ENCODE measurements around the gene COQ10A. TPM values are rescaled to one million over a fixed set of nuclear protein-coding genes. Genes with fewer than 3 reads are reported as not detected.
A peak's percentile ranks its signal among the peaks of the same experiment; 100 is the strongest.

Gene COQ10A
- total and polyA plus RNA-seq, 2 of the 13 experiments (the other 11 are each of a cell fraction or from before 2014, with no cell fraction given): 21.0 to 37.3 TPM

- TF ChIP-seq, protein P1, sequence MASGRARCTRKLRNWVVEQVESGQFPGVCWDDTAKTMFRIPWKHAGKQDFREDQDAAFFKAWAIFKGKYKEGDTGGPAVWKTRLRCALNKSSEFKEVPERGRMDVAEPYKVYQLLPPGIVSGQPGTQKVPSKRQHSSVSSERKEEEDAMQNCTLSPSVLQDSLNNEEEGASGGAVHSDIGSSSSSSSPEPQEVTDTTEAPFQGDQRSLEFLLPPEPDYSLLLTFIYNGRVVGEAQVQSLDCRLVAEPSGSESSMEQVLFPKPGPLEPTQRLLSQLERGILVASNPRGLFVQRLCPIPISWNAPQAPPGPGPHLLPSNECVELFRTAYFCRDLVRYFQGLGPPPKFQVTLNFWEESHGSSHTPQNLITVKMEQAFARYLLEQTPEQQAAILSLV (CRISPR knock-in tag; IDR thresholded peaks at IDR 0.05; ENCODE audit: borderline replicate concordance): peak; percentile 77; the same call in 1 of the 2 replicates
- TF ChIP-seq DNMT3B (CRISPR knock-in tag; conservative IDR thresholded peaks at IDR 0.05) (no peak), ZNF878 (CRISPR knock-in tag; IDR thresholded peaks at IDR 0.05) (0 out of 2 replicates have a peak, but pooled peaks have one; percentile 31), ZNF225 (CRISPR knock-in tag; IDR thresholded peaks at IDR 0.05) (peak; percentile 69), TP53 (CRISPR knock-in tag; conservative IDR thresholded peaks at IDR 0.05) (no peak), ZFP37 (CRISPR knock-in tag; IDR thresholded peaks at IDR 0.05; ENCODE audit: borderline replicate concordance) (no peak), ZNF703 (CRISPR knock-in tag; IDR thresholded peaks at IDR 0.05; ENCODE audit: borderline replicate concordance) (no peak; the same call in 1 of the 2 replicates), PAX8 (CRISPR knock-in tag; IDR thresholded peaks at IDR 0.05; ENCODE audit: borderline replicate concordance) (0 out of 2 replicates have a peak, but pooled peaks have one; percentile 60), ZNF230 (CRISPR knock-in tag; IDR thresholded peaks at IDR 0.05) (peak; percentile 83; the same call in 1 of the 2 replicates), ASH2L (IDR thresholded peaks at IDR 0.05; ENCODE audit: insufficient read length, low read depth, low read length) (peak; percentile 90), KLF11 (CRISPR knock-in tag; IDR thresholded peaks at IDR 0.05) (no peak), TFDP1 (CRISPR knock-in tag; IDR thresholded peaks at IDR 0.05; ENCODE audit: borderline replicate concordance) (peak; percentile 20; the same call in 1 of the 2 replicates), SRSF1 (optimal IDR thresholded peaks at IDR 0.05; ENCODE audit: low read depth, low read length) (no peak), ZNF576 (CRISPR knock-in tag; IDR thresholded peaks at IDR 0.05) (peak; percentile 79; the same call in 1 of the 2 replicates), SMAD3 (CRISPR knock-in tag; IDR thresholded peaks at IDR 0.05) (no peak), PLRG1 (conservative IDR thresholded peaks at IDR 0.05) (no peak), MTF2 (CRISPR knock-in tag; IDR thresholded peaks at IDR 0.05; ENCODE audit: borderline replicate concordance) (0 out of 2 replicates have a peak, but pooled peaks have one; percentile 32)
- TF ChIP-seq, protein P2, sequence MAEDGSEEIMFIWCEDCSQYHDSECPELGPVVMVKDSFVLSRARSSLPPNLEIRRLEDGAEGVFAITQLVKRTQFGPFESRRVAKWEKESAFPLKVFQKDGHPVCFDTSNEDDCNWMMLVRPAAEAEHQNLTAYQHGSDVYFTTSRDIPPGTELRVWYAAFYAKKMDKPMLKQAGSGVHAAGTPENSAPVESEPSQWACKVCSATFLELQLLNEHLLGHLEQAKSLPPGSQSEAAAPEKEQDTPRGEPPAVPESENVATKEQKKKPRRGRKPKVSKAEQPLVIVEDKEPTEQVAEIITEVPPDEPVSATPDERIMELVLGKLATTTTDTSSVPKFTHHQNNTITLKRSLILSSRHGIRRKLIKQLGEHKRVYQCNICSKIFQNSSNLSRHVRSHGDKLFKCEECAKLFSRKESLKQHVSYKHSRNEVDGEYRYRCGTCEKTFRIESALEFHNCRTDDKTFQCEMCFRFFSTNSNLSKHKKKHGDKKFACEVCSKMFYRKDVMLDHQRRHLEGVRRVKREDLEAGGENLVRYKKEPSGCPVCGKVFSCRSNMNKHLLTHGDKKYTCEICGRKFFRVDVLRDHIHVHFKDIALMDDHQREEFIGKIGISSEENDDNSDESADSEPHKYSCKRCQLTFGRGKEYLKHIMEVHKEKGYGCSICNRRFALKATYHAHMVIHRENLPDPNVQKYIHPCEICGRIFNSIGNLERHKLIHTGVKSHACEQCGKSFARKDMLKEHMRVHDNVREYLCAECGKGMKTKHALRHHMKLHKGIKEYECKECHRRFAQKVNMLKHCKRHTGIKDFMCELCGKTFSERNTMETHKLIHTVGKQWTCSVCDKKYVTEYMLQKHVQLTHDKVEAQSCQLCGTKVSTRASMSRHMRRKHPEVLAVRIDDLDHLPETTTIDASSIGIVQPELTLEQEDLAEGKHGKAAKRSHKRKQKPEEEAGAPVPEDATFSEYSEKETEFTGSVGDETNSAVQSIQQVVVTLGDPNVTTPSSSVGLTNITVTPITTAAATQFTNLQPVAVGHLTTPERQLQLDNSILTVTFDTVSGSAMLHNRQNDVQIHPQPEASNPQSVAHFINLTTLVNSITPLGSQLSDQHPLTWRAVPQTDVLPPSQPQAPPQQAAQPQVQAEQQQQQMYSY (CRISPR knock-in tag; IDR thresholded peaks at IDR 0.05): no peak
- TF ChIP-seq, protein P3, sequence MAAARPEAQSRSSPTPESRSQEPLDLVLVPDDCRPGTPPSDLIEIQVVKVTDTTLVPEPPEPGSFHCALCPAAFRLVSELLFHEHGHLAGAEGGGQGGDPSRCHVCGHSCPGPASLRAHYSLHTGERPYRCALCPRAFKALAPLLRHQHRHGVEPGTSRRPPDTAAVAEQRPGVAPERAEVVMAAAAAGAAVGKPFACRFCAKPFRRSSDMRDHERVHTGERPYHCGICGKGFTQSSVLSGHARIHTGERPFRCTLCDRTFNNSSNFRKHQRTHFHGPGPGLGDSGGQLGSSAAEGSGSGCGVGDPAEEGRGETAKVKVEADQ (CRISPR knock-in tag; IDR thresholded peaks at IDR 0.05; ENCODE audit: borderline replicate concordance): no peak
- TF ChIP-seq, protein P4, sequence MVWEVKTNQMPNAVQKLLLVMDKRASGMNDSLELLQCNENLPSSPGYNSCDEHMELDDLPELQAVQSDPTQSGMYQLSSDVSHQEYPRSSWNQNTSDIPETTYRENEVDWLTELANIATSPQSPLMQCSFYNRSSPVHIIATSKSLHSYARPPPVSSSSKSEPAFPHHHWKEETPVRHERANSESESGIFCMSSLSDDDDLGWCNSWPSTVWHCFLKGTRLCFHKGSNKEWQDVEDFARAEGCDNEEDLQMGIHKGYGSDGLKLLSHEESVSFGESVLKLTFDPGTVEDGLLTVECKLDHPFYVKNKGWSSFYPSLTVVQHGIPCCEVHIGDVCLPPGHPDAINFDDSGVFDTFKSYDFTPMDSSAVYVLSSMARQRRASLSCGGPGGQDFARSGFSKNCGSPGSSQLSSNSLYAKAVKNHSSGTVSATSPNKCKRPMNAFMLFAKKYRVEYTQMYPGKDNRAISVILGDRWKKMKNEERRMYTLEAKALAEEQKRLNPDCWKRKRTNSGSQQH (CRISPR knock-in tag; IDR thresholded peaks at IDR 0.05; ENCODE audit: low read depth): 0 out of 2 replicates have a peak, but pooled peaks have one; percentile 67
Observed at GRCh38 chr12:56299853-56300643, 33.3 kb downstream of the COQ10A start, which contains the start of gene CS (continued).

Data from HepG2 (cell line).